Activated CD4-positive, alpha-beta T cell treated with anti-CD3 and anti-CD28 coated beads, Interleukin-2, amount 50 U/mL, for 48 hours (primary cell): ENCODE results near the gene ZNF853.
"Not testable (repeated sequence)": the region's sequence is repeated elsewhere in the genome, so short reads cannot be mapped to it uniquely, and the experiment has no call there.

Experiments
- DNase-seq, 2 experiments: peaks; one replicate each; pipeline ENCODE4 v3.0.0-alpha.2; 2020

The ZNF853 gene

DNA sequence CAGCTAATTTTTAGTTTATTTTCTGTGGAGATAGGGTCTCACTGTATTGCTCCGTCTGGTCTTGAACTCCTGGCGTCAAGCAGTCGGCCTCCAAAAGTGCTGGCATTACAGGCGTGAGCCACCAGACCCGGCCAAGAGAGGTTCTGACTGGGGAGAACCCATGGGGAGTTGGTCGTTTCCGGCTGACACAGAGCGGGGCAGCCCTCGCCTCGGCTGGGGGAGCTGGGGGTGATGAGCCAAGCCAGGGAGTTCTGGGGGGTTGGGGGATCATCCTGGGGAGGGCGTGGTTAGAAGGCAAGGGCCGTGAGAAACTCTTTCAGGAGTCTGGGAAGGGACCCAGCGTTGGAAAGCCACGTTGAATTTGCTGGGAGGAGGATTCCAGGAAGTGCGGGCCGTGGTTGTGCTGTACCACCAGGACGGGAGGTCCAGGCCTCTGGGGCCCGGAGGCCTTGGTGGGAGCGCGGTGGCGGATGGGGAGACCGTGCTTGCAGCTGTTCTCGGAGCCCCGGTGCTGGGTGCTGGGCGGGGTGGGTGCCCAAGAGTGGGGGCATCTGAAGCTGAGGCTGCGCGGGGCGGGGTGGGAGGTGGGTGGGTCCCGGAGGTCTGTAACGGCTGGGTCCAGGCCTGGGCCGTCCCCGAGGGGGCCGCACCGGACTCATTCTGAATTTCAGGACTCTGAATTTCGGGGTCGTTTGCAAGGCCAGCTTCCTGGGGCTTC is 8.4 kb upstream of the ZNF853 start:
- no peak for DNase-seq

DNA sequence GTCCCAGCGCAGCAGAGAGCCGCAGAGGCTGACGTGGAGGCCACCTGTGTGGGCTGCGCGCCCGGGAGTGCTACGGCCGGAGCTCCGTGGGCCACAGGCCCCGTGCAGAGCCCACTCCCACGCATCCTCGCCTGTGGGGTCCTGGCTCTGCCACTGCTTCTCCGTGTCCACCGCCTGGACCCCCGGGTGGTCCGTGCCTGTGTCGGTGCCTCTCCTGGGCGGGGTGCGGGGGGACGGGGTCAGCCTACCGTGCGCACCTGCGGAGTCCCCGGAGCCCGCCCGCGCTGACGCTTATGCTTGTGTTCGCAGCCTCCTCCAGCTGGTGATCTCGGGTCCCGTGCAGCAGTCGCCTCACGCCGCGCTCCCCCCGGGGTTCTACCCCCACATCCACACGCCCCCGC is 7.8 kb upstream of the ZNF853 start:
- no peak for DNase-seq

DNA sequence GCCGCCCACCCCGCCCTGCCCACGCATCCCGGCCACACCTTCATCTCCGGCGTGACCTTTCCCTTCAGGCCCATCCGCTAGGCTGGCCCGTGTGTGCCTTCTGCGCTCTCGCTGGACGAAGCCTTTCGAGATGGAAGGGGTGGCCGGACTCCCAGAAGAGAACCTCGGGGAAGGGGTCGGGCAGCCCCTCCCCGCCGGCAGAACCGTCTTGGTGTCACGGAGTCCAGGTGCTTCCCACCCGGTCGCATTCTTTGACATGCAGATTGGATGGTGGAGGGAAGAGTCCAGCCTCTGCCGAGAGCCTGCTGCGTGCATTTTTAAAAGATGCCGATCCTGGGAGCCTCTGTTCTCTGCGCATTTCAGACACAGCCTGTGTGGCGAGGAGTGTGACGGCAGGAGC is 7.3 kb upstream of the ZNF853 start:
- DNase-seq, result no peak

DNA sequence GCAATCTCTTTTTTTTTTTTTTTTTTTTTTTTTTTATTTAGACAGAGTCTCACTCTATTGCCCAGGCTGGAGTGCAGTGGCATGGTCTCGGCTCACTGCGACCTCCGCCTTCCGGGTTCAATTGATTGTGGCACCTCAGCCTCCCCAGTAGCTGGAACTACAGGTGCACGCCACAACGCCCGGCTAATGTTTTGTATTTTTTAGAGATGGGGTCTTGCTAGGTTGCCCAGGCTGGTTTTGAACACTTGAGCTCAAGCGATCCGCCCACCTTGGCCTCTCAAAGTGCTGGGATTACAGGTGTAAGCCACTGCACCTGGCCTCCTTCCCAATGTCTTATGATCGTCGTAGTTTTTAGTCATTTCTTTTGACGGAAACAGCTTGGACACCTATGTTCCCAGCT is 6.6 kb upstream of the ZNF853 start:
- no peak for DNase-seq

DNA sequence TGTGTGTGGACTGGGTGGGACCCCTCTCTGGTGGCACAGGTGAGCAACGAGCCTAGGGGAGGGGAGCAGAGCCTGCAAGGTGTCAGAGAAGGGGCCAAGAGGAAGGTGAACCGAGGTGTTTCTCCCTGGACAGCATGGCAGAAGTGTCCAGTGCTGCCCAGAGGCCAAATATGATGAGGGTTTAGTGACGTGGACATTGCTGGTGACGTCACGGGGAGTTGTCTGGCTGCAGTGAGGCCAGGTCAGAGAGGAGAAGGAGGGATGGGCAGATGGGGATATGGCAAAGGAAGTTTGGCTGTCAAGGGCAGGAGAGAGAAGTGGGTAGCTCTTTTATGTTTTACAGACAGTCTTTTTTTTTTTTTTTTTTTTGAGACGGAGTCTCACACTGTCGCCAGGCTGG is 2.6 kb upstream of the ZNF853 start:
- no peak for DNase-seq

DNA sequence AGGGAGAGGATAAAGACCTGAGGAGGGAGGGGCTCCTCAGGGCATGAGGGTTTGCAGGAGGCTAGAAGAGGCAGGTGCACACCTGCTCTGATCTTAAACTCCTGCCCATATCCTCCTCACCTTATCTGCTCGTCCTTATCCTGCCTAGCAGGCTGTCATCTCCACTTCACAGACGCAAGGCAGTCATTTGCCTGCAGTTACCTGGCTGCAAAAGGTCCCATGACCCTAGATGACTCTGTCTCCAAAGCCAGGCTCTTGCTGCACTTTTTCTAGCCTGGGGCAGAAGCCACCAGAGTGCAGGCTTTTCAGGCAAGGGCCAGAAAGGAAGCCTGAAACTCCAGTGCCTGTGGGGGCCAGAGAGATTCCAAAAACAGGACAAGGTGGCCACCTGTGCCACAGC is 1.7 kb upstream of the ZNF853 start:
- DNase-seq, result no peak

DNA sequence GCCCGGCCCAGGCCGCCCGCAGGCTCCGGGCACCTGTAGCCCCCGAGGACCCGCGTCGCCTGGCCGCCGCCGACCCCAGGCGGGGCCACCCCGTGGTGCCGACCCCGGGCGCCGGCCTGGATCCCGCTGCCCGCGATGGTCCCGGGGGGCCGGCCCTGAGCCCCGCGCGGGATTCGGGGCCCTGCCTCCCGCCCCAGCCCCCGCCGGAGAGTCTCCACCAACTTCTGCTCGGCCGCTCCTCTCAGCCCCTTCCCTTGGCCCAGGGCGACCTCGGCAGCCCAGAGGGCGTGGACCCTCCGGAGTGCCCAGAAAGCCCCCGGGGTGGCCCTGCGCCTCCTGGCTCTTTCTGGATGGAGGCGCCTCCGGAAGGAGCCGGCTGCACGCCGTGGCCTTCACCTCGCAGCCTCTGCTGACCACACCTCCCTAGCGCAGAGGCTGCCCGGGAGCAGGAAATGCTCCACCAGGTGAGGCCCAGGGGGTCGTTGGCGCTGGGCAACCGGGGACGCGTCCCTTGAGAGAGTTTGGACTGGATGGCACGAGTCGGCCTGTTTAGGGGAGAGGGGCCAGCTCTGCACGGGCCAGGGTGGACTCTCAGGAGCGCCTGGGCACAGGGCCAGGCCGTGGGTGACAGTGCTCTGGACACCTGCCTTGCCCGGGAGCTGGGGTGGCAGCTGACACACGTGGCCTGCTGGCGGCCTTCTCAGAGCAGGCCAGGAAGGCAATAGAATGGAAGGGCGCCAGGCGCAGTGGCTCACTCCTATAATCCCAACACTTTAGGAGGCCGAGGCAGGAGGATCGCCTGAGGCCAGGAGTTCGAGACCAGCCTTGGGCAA is 529 bp downstream of the ZNF853 start:
- DNase-seq, result no peak

DNA sequence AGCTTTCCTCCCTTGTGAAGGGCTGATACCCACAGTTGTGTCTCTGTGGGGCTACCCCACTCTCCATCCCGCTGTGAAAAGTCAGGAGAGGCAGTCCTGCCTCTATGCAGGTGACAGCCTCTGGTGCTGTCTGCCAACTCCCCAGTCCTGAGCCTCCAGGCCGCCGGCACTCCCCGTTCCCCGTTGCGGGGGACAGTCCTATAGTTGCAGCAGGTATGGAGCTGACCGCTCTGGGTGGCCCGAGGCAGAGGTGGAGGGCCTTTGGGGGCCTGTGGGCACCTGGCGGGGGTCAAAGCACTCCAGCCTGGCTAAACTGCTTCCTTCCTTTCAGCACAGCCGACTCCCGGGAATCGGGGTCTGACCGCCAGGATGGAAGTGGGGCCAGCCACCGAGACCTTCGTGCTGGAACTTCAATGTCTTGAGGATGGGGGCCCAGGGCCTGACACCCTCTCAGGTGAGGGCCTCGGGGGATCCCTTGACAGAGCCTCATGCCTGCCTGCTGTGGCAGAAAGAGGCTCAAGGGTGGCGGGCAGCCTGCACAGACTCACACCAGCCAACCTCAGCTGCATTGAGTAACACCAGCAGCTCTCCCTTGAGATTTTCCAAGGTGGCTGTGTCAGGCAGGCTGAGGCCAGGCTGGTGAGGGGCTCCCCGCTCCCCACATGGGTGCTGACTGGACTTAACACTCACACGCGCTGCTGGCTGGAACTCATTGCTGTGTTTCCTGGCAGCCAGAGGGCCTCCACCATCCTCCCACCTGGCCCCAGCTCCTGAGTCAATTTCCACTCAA is 1.6 kb downstream of the ZNF853 start:
- no peak for DNase-seq

DNA sequence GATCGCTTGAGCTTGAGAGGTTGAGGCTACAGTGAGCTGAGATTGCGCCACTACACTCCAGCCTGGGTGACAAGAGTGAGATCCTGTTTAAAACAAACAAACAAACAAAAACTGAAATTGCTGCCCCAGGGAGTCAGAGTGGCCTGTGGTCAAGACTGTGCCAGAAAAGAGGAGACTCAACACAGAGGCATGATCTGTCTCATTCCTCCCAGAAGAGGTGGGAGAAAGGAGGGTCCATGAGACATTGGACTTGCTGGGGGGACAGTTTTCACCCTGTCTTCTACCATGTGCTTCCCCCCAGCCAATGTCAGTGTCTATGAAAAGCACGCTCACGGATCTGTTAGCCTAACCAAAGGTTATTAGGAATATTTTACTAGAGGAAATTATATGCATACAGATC is 3.2 kb downstream of the ZNF853 start:
- no peak for DNase-seq

DNA sequence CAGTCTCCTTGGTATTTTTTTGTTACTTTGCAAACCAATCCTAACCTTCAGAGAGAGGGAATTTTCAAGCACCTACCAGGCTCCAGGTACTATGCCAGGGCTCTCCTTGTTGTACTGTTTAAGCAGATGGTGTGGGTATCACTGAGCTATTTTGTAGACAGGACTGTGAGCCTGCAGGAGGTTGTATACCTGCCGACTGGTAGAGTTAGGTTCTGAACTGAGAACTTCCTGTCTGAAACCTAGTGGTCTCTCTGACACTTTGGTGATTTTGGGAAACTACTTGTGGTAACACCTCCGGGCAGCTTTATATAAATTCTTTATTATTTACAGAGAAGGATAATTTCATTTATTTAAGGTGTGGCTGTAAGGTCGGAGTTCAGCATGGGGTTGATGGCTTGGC is 4.6 kb downstream of the ZNF853 start:
- no peak for DNase-seq

DNA sequence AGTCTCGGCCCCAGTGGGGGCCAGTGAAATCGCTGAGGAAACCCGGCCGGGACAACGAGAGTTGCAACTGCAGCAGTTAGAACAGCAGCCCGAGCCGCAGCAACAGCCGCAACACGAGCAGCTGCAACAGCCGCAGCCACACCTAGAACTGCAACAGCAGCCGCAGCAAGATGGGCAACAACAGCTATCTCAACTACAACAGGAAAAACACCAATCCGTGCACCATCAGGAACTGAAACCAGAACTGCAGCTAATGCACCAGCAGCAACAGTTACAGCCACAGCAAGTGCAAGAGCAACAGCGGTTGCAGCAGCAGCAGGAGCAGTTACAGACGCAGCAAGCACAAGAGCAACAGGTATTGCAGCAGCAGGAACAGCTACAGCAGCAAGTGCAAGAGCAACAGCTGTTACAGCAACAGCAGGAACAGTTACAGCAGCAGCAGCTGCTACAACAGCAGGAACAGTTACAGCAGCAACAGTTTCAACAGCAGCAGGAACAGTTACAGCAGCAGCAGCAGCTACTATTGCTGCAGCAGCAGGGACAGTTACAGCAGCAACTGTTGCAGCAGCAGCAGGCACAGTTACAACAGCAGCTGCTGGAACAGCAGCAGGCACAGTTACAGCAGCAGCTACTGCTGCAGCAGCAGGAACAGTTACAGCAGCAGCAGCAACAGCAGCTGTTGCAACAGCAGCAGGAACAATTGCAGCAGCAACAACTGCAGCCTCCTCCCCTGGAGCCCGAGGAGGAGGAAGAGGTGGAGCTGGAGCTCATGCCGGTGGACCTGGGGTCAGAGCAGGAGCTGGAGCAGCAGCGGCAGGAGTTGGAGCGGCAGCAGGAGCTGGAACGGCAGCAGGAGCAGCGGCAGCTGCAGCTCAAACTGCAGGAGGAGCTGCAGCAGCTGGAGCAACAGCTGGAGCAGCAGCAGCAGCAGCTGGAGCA is 6.1 kb downstream of the ZNF853 start:
- DNase-seq, result no peak

DNA sequence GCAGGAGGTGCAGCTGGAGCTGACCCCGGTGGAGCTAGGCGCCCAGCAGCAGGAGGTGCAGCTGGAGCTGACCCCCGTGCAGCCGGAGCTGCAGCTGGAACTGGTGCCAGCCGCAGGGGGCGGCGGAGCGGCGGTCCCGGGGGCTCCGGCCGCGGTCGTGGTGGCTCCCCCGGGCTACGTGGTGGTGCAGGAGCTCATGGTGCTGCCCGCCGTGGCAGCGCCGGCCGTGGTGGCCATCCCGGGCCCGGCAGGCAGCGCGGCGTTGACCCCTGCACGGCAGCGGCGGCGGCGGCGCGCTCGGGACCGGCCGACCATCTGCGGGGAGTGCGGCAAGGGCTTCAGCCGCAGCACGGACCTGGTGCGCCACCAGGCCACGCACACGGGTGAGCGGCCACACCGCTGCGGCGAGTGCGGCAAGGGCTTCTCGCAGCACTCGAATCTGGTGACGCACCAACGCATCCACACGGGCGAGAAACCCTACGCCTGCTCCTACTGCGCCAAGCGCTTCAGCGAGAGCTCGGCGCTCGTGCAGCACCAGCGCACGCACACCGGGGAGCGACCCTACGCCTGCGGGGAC is 6.8 kb downstream of the ZNF853 start:
- DNase-seq, result no peak

DNA sequence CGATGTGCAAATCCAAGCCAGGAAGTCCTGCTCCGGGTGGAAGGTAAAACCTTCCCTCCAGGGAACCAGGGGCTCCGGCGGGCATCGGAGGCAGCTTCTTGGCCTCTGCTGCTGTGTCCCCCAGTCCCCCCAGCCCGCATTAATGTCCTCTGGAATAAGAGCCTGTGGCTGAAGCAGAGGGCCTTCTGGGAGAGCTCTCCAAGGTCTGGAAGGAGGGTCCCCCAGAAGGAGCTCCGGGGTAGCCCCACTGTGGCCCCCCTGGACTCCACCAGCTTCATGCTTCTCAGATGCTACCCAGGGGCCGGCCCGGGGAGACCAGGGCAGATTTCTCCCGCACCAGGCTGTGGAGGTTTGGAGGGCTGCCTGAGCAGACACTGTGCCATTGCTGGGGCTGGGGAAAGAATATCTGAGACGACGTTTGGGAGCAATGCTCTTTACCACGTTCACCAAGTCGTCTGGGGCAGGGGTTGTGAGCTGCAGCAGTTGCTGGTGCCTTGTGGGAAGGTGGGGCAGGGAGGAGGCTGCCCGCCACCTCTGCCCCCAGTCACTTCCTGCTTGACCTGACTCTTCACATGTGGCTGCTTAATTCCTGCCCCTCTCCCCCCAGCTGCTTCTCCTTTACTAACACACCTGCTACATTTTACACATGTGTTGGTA is 8.3 kb downstream of the ZNF853 start:
- peak in 1 of 2 experiments; percentile 13 for DNase-seq

DNA sequence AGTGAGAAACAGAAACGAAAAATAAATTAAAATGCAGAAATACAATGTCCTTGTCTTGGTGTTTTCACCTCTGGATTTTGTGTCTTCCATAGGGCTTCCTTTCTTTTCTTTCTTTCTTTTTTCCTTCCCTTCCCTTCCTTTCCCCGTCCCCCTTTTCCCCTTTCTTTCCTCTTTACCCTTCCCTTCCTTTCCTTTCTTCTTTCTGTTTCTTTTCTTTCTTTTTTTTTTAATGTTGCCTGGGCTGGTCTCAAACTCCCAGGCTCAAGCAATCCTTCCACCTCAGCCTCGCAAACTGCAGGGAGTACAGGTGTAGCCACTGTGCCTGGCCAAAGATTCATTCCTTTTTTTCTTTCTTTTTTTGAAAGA is 8.8 kb downstream of the ZNF853 start:
- no peak for DNase-seq

DNA sequence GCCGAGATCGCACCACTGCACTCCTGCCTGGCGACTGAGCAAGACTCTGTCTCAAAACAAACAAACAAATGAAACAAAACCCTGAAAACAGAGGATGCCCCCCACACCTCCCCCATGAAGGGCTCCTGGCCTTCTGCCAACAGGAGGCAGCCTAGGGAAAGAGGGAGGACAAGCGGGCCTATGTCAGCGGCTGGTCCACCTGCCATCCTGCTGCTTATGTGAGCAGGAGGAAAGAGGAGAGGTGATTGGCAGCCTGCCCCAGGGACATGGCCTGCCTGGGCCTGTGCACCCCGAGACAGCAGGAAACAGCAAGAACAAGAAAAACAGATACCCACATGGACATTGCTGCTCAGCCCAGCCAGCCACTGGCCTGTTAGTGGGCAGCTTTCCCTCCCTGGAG is 12.6 kb downstream of the ZNF853 start:
- DNase-seq, result no peak

DNA sequence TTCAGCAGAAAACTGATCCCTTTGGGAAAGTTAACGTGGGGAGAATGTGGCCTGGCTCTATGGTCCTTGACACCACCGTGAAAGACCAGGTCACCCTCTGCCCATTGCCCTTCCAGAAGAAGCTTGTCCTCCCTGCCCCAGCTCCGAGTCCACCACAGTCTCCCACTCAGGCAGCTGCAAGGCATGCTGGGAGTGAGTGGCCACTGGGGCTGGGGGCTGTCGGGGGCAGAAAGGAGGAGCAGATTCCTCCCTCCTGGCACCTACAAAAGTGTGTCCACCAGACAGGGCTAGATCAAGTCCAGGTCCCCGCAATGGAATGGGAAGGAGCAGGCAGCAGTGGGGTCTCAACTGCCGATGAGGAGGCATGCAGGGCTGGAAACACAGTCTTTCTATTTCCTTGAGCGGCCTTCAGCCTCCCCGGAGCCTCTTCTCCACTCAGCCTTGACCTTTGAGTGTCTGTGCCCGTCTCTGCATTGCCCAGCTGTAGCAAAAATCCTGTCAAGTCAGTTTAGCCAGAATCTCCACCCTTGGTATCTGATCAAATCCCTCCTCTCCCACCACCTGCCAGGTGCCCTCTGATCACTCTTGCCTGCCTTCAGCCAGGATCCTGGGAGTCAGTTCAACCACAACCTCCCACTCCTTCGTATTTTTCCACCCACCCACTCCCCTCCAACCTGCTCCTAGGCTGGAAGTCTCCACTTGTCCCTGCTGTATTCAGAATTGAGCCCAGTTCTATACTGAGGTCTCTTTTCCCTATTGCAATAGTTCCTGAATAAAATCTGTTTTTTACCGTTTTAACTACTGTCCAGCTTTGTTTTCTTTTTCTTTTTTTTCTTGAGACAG is 14.8 kb downstream of the ZNF853 start:
- DNase-seq, result no peak

DNA sequence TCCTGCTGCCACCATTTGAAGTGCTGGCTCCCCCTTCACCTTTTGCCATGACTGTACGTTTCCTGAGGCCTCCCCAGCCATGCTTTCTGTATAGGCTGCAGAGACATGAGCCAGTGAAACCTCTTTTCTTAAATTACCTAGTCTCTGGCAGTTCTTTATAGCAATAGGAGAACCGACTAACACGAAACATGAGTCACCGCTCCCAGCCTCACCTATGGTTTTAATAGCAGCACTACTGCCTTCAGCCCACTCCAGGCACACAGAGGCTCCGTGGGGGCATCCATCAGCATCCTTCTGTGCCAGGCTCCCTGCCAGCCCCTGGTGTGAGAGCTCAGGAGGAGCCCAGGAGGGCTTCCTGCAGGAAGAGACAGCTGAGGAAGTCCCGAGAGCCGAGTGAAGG is 16.2 kb downstream of the ZNF853 start:
- DNase-seq, result no peak

DNA sequence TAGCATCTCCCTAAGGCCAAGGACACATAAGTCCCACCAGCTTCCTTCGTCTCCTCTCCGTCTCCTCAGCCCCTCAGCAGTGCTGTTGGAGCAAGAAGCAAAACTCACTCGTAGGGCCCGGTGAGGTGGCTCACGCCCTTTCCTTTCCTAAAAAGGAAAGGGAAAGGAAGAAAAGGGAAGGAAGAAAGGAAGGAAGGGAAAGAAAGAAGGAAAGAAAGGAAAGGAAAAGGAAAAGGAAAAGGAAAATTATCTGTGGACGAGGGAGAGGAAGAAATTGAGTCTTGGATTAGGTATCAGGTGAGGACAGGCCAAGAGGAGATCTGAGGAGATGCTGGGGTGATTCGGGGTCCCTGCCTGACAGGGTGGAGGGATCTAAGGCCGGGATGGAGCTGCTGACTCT is 18.6 kb downstream of the ZNF853 start:
- no peak for DNase-seq

DNA sequence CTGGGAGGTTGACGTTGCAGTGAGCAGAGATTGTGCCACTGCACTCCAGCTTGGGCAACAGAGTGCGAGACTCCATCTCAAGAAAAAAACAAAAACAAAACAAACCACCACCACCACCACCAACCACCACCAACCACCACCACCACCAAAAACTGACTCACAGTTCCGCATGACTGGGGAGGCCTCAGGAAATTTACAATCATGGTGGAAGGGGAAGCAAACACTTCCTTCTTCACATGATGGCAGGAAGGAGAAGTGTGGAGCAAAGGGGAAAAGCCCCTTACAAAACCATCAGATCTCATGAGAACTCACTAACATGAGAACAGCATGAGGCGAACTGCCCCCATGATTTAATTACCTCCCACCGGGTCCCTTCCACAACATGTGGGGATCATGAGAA is 19.6 kb downstream of the ZNF853 start:
- DNase-seq, result not testable (repeated sequence)

DNA sequence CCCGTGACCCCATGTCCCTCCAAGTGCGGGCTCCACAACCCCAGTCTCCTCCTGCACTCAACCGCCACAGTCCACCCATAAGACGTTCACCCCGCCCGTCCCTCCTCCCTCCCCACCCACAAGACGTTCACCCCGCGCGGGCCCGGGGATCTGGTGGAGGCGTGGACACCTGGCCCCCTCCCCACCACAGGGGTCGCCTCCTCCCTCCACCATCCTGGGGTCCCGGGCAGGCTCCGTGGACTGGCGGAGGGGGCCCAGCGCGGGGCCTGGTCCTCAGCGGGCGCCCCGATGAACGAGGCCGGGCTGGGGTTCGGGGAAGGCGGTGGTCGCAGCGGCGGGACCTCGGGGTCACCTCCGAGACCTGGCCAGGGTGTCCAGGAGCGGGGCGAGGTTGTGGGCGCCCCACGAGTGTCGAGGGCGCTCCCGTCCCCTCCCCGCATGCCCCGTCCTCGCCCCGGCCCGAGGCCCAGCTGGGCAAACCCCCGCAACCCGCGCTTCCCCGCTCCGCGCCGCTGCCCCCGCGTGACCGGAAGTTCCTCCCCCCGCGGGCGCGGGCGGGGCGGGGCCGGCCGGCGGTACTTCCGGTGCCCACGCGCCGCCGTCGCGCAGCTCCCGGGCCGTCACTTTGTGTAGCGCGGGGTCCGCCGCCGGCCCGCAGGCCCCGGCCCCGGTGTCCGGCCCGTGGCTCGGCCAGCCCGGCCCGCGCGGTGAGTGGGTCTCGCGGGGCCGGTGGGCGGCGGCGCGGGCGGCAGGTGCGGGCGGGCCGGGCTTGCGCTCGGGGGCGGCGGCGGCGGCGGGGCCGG is 21.5 kb downstream of the ZNF853 start, which contains the start of gene ZNF316:
Gene ZNF316 (plus strand): TSS at position 578 of the 803 bp plus-strand sequence. CDS start 5,092 bp downstream, outside the sequence.
- DNase-seq, result peak; percentile 57 to 65
